Vagina (tissue), 2 donors: ENCODE data around the gene CCDC197.

ENCODE experiments used
- POLR2A ChIP-seq, 2 donors: fragments of 450-650 bp; IDR thresholded peaks; one replicate each; pipeline ENCODE4 v1.6.1; 2017; ENCODE audit warnings: antibody characterized with exemption in 2 of 2, mild to moderate bottlenecking in 2 of 2, moderate library complexity in 2 of 2
- POLR2AphosphoS5 ChIP-seq, 2 donors: sonication (generic); formaldehyde crosslinking; IDR thresholded peaks; one replicate each; pipeline ENCODE4 v1.9.0; 2017; ENCODE audit warnings: antibody characterized with exemption in 2 of 2, mild to moderate bottlenecking in 2 of 2, low read depth in 1 of 2; ENCODE audit not compliant: insufficient read depth in 1 of 2
- TF ChIP-seq, protein P1 (sequence below), 3 experiments: fragments of 450-650 bp in 2 of 3; fragments of 200-600 bp in 1 of 3; sonication (generic) in 1 of 3; IDR thresholded peaks; one replicate each; pipeline ENCODE4 v1.5.1; 2017 to 2019; ENCODE audit warnings: antibody characterized with exemption in 3 of 3, mild to moderate bottlenecking in 2 of 3, moderate library complexity in 2 of 3

- TF ChIP-seq POLR2AphosphoS5 (IDR thresholded peaks at IDR 0.05; ENCODE audit: insufficient read depth in 1 of 2, low read depth in 1 of 2) (no peak), POLR2A (IDR thresholded peaks at IDR 0.05) (no peak)
- TF ChIP-seq, protein P1, sequence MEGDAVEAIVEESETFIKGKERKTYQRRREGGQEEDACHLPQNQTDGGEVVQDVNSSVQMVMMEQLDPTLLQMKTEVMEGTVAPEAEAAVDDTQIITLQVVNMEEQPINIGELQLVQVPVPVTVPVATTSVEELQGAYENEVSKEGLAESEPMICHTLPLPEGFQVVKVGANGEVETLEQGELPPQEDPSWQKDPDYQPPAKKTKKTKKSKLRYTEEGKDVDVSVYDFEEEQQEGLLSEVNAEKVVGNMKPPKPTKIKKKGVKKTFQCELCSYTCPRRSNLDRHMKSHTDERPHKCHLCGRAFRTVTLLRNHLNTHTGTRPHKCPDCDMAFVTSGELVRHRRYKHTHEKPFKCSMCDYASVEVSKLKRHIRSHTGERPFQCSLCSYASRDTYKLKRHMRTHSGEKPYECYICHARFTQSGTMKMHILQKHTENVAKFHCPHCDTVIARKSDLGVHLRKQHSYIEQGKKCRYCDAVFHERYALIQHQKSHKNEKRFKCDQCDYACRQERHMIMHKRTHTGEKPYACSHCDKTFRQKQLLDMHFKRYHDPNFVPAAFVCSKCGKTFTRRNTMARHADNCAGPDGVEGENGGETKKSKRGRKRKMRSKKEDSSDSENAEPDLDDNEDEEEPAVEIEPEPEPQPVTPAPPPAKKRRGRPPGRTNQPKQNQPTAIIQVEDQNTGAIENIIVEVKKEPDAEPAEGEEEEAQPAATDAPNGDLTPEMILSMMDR (IDR thresholded peaks at IDR 0.05), result no peak
These were observed 13.5 kb downstream of the CCDC197 start for GRCh38 chr14:94010625-94011024.
